Omental fat pad (tissue), 4 donors: ENCODE data around the gene VARS2. TPM values are rescaled to one million over a fixed set of nuclear protein-coding genes. Genes with fewer than 3 reads are reported as not detected.

Experiments used
- ATAC-seq: fragments of 150-250 bp; one replicate; pipeline ENCODE4 v1.9.1; 2016; ENCODE audit warnings: mild to moderate bottlenecking, moderate library complexity; ENCODE audit not compliant: low FRiP score
- DNase-seq: peaks from one replicate; pipeline ENCODE4 v3.0.0-alpha.2; 2019; ENCODE audit warnings: low spot score
- total RNA-seq, 4 donors: library from RNA; depleted of rRNA; stranded (reverse); fragments of >200 nt; gene quantifications; one replicate each; pipeline ENCODE4 v1.1.0, GENCODE V29; 2016
- TF ChIP-seq, protein P1 (sequence below), 3 donors: fragments of 450-650 bp; IDR thresholded peaks; one replicate each; pipeline ENCODE4 v1.5.1; 2016 to 2017; ENCODE audit warnings: antibody characterized with exemption in 3 of 3, mild to moderate bottlenecking in 3 of 3, moderate library complexity in 2 of 3

The VARS2 gene
- total RNA-seq, 4 donors from 2014 or later = 14.0 to 18.8 (median 16.6) TPM

DNA sequence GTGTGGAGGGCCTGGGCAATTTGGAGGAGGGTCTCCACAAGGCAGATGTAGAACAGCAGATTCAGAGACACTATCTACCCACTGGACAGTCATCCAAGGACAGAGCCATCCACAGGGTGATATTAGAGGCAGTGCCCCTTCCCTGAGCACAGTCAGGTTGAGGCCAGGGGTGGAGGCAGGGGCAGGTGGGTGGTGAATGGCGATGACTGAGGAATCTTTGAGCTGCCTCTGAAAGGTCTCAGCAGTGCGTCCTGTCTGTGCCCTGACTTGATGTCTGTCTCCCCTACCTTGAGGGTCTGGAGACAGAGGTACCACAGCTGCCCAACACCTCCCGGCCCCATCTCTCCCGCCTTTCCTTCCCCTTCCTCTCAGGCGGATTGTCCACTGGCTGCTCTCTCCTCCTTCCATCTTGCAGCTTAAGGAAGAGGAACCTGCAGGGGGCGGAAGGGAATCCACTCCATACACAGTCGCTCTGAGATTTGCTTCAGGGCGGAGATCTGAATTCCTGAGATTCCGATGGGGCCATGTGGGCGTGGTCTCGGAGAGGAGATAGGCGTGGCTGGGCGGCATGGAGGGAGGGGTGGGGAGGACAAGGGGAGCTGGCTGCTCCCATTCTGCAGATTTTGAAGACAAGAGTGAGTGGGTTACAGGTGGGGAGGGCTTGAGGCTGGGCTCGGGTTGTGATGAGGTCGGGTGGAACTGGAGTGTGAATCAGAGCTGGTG, 28.5 kb downstream of the VARS2 start:
- DNase-seq = peak; percentile 35
- ATAC-seq = peak; percentile 56
- TF ChIP-seq, protein P1, sequence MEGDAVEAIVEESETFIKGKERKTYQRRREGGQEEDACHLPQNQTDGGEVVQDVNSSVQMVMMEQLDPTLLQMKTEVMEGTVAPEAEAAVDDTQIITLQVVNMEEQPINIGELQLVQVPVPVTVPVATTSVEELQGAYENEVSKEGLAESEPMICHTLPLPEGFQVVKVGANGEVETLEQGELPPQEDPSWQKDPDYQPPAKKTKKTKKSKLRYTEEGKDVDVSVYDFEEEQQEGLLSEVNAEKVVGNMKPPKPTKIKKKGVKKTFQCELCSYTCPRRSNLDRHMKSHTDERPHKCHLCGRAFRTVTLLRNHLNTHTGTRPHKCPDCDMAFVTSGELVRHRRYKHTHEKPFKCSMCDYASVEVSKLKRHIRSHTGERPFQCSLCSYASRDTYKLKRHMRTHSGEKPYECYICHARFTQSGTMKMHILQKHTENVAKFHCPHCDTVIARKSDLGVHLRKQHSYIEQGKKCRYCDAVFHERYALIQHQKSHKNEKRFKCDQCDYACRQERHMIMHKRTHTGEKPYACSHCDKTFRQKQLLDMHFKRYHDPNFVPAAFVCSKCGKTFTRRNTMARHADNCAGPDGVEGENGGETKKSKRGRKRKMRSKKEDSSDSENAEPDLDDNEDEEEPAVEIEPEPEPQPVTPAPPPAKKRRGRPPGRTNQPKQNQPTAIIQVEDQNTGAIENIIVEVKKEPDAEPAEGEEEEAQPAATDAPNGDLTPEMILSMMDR (IDR thresholded peaks at IDR 0.05) = no peak

DNA sequence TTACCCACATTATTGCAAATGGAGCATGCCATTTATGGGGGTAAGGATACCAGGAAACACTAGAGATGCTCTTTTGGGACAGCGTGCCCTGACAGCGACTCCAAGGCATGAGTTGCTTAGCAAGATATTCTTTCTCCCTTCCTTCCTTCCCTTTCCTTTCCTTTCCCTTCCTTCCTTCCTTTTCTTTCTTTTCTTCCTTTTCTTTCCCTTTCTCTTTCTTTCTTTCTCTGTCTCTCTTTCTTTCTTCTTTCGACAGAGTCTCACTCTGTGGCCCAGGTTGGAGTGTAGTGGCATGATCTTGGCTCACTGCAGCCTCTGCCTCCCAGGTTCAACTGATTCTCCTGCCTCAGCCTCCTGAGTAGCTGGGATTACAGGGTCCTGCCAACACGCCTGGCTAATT, 30.0 kb downstream of the VARS2 start:
- DNase-seq = no peak
- TF ChIP-seq, protein P1 (IDR thresholded peaks at IDR 0.05) = no peak
- ATAC-seq = no peak

DNA sequence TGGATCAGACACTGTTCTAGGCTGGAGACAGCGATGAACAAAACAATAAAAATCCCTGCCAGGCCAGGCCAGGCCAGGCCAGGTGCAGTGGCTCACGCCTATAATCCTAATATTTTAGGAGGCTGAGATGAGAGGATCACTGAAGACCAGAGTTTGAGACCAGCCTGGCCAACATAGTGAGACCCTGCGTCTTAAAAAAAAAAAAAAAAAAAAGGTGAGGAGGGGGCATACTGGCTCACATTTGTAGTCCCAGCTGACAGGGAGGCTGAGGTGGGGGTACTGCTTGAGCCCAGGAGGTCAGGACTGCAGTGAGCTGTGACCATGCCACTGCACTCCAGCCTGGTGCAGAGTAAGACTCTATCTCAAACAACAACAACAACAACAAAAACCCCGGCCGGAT, 31.2 kb downstream of the VARS2 start:
- ATAC-seq (no peak), DNase-seq (no peak)
- TF ChIP-seq, protein P1 (IDR thresholded peaks at IDR 0.05) = no peak

DNA sequence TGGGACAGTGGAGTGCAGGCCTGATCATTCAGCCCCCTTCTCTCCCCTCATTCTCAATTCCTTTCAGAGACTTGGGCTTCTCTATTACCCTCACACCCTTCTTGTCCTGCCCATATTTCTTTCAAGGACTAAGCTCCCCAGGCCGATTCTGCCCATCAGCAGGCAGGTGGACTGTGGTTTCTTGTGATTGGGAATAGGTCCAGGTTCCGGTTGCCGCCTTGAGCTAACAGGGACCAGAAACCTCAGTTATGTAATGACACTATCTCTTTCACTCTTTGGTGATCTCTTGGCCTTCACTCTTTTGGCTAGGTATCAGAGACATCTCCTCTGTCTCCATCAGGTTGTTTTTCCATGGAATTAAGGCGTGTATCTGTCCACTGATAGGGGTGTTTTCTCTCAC, 33.2 kb downstream of the VARS2 start:
- TF ChIP-seq, protein P1 (IDR thresholded peaks at IDR 0.05) = no peak
- ATAC-seq (no peak), DNase-seq (no peak)

DNA sequence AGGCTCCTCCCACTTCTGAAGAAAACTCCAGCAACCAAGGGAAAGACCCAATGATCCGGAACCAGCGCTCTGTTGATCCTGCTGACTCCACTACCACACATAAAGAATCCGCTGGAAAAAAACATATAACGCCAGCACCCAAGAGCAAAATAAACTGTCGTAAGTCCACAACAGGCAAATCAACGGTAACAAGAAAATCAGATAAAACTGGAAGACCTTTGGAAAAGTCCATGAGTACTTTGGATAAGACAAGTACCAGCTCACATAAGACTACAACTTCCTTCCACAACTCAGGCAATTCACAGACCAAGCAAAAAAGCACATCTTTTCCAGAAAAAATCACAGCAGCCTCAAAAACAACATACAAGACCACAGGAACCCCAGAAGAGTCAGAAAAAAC, 34.8 kb downstream of the VARS2 start:
- DNase-seq = no peak
- no peak for ATAC-seq
- TF ChIP-seq, protein P1 (IDR thresholded peaks at IDR 0.05) = no peak

DNA sequence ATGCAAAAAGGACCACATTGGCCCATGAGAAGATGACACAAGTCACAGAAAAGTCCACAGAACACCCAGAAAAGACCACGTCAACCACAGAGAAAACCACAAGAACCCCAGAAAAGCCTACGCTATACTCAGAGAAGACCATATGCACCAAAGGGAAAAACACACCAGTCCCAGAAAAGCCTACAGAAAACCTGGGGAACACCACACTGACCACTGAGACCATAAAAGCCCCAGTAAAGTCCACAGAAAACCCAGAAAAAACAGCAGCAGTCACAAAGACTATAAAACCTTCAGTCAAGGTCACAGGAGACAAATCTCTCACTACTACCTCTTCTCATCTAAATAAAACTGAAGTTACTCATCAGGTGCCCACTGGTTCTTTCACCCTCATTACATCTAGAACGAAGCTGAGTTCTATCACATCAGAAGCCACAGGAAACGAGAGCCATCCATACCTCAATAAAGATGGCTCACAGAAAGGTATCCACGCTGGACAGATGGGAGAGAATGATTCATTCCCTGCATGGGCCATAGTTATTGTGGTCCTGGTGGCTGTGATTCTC, 38.0 kb downstream of the VARS2 start:
- DNase-seq = no peak

More for the DNA sequence above, 38.0 kb downstream of the VARS2 start:
- TF ChIP-seq, protein P1 (IDR thresholded peaks at IDR 0.05) = no peak
- ATAC-seq = no peak
